Measurements from ENCODE around the gene GID8.

Gene GID8

DNA sequence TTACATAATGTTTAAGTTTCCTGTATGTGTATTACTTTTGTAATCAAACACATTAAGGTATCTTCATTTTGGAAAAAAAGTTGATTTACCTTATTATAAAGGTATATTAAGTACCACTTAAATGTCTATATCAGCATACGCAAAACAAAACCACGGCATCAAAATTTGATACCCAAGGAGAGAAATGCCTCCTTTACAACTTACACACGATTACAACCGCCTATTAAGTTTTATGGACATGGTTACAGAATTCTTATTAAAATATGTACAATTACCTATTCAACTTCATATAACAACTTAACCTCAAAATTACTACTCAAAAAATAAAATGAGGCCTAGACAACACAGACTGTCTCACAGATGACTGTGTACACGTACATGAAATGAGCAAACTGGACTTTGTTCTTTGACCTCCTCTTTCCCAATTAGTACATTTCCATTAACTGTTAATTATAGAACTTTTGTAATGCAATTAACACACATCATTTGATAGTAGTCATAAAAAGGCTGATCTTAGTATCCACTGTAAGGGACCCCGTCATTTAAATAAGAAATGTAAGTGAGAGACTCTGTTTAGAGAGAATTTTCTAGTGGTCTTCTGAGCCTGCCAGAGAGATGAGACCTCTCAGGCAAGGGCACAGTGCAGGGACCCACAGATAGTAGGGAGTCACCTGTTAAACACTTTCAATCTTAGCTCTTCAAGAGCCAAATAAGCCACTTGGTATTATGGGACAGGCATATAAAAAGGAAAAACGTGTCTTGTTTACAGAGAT lies 14.1 kb upstream of the GID8 start:
- DNase-seq, result no peak

DNA sequence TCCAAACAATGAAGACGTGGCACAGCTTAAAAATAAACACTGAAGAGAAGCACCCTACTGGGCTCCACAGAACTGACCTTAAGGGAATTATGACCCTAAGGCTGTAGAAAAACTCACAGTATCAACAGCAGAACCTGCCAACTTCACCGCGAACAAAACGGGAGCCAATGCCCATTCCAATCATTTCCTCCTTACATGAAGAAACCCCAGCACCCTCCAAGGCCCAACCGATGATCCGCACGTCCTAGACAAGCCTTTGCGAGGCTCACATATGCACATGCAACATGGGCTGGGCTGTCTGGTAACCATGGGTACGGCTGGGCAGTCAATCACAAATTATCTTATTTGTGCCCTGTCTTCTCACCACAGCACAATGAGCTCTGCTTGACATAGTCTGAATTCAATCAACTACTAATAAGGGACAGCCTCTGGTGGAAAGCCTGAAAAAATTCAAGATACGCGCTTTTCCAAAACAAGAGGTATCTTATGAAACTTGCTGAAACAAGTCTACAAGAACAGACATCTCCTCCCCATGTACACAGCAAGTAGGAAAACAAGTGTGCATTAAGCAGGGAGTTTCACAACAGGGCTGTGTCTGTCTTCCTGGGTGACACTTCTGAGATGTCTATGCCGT lies 13.4 kb upstream of the GID8 start:
- peak; percentile 67 for DNase-seq

DNA sequence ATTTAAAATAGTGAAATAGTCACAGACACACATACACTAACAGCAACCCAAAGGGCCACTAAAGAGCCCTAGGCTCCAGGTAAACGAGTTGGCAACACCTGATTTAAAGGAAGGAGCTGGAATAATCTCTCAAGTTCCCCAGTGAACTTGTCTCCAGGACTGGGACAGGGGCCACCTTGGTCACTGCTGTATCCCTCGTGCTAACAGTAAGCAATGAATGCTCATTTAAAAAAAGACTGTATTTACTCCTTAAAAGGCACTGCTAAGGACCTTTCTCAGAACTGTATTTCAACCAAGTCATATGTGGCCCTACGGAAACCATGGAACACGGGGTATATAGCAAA lies 12.9 kb upstream of the GID8 start:
- no peak for DNase-seq

DNA sequence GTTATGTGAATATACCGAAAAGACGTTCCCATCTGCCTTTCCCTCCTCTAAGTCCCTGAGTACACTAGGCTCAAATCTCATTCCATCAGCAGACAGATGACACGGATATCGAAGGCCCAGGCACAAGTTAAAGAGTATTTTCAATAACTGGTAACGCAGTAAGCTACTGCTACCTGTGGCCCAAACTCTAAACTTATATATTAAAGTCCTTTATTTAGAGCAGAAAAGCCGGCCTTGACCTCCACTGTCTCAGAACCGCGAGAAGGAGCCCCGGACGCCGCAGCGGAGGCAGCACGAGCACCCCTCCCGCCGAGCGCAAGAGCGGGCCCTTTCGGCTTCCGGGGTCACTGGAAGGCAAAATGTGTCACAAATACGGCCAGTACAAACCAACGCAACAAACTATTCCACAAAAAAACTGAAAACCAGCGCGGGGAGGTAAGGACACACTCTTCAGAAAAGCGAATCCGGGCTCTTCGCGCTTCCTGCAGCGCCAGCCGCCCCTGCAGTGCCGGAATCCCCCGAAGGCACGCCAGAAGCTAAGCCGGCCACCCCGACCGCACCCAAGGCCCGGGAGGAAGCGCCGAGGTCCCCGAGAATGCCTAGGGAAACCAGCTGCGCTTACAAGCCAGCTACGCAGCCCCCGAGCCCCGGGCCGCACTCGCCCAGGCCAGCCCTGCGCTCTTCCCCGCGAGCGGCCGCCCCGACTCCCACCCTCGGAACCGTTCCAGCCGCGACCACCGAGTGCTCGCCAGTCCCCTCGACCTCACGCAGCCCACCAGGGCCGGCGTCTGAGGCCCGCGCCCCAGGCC lies 12.3 kb upstream of the GID8 start:
- DNase-seq, result peak; percentile 44

DNA sequence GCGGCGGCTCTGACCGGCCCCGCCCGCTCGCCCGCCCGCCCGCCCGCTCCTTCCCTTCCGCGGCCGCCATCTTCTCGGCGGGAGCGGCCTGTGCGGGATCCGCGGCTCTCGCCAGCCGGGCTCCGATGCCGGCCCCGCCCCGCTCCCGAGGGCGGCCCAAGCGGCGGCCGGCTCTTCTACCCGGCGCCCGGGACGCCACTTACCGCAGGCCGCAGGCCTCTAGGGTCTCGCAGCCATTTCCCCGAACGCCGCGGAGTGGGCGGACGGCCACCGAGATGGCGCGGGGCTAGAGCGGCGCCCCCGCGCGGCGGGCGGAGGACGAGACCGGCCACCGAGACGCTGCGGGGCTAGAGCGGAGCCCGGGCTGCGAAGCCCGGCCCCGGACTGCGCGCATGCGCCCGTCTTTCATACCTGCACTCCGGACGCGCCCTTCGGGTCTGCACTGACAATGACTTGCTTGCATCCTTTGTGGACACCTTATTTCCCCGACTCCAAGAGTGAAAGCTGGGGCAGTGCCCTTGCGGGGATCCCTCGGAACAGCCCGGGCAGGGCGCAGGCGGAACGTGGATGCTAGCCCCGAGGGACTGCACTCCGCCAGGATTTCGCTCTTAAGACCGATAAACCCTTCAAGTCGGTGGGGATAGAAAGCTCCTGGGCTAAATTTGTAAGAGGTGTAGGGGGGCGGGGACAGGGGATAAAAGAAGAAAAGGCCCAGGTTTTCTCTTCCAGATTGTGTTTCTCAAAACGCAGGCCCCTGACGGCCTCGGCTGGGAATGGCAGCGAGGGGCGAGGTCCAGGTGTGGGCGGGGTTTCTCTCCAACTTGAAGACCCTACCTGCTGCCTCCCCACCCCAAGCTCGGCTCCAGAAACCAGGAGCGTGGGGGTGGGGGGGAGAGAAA lies 11.5 kb upstream of the GID8 start, which contains the start of gene DIDO1:
DIDO1 (minus strand) TSS at position 277 of the 899 bp plus-strand sequence.
- peak; percentile 83 for DNase-seq

- no peak for DNase-seq
Measured at GRCh38 chr20:62927128-62927705, 10.7 kb upstream of the GID8 start.

DNA sequence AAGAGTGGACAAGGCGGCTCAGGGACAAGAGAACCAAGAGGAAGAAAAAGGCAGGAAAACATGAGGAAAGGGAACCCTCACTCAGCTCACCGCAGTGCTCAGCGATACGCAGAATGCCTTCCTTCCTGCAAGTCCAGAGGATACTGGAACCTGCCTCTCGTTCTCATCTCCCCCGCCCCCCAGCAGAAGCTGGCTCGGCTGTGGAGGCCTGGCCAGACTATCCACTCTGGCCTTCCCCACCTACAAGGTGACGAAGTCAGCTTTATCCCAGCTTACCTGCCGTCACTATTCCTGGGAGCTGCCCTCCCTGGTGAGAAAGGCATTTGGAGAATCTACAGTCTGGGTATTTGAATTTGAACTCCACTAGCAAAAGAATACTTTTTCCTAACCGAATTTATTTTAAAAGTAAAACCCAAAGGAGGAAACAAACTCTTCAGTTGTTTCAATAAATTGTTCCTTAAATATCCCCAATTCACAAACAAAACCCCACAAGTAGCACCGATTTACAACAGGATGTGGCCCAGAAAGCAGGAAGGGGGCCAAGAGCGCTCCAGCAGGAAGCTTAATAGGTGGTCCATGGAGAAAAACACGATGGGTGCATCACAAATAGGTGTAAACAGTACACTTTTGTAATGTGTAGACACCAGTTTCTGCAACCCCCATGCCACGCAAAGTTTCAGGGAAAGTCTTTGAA lies 9.6 kb upstream of the GID8 start:
- no peak for DNase-seq

DNA sequence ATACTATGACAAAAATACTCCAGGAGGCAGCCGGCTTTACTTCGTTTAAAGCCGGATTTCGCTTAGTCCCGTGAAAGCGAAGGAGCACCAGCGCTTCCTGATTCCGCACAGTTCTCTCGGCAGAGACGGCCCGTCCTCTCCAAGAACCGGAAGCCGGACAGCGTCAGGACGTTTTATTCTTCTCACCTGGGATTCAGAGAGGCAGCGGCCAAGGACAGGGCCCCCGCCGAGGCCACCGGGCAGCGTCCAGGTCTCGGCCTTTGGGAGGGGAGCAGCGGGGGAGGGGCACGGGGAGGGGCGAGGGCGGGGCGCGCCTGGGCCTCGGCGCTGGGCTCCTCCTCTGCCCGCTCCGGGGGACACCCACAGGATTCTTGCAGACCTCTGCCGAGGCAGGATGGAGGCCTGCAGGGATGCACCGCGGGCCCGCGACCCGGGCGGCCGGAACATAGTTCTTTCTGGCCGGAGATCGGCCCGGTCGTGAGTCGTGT lies 8.9 kb upstream of the GID8 start:
- DNase-seq, result peak; percentile 51

- no peak for DNase-seq
Measured at GRCh38 chr20:62931464-62931863, 6.5 kb upstream of the GID8 start.

GRCh38 chr20:62933966-62934365 lies 4.0 kb upstream of the GID8 start:
- DNase-seq, result no peak

DNA sequence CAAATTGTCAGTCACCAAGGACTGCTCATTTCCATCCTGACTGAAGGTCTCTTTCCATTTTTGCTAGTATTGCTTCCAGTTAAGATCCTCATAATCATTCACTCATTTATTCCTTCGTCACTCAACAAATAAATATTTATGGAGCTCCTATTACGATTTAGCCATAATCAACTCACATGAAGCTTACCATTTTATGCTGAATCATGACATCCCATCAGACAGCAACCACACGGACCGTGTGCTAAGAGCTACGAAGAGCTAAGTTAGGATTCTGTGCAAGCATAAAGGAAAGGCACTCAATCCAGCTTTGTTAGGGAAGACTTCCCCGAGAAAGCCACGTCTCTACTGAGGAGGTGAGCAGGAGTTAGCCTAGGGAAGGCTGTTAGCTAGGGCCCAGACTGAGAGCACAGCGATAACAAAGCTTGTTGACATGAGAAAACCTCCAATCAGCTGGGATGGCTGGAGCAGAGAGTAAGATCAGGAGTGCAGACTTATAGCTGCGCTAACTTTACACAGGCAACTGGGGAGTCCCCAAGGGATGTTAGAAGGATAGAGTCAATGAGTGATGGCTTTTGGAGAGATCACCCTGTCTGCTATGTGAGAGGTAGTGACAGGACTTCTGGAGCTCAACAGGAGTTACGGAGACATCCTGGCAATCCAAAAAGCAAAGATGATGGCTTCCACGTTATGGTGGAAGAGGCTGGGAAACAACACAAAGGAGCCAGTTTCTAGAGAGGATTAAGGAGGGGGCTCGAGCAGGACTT lies 2.6 kb upstream of the GID8 start:
- DNase-seq, result peak; percentile 21

GRCh38 chr20:62935968-62936585 lies 1.9 kb upstream of the GID8 start:
- DNase-seq, result no peak

GRCh38 chr20:62937268-62938104 lies 461 bp upstream of the GID8 start:
- DNase-seq, result peak; percentile 95

DNA sequence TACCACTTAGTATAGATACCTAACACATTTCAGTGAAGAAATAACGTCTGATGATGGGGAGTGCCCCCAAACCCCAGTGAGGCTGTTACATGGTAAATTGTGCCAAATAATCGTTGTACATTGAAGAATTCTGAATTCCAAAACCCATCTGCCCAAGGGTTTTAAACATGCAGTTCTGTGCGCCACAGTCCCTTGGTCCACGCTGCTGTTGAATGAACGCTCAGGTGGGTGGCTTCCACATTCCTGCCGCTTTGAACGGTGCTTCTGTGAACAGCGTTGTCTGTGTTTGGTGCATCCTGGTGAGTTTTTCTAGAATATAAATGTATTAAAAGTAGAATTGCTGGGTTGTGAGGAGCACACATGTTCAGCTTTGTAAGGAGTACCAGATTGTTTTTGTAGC lies 2.9 kb downstream of the GID8 start:
- no peak for DNase-seq

DNA sequence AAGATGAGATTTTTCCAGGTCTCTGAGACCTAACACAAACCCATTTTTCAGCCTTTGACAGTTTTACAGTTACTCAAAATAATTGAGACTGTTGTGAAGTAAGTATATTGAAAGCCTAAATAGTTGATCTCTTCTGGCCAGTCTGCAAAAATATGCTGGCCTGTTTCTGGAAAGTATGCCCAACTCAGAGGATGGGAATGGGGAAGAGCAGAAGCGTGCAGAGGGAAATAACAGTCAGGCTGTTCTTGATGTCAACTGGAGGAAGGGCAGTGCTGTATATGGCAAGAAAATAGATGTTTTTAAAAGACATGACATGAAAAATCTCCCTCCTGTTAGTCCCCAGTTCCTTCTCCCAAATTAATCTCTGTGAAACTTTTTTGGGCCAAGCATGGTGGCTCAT lies 3.8 kb downstream of the GID8 start:
- DNase-seq, result no peak

GRCh38 chr20:62942456-62942855 lies 4.5 kb downstream of the GID8 start:
- no peak for DNase-seq

DNA sequence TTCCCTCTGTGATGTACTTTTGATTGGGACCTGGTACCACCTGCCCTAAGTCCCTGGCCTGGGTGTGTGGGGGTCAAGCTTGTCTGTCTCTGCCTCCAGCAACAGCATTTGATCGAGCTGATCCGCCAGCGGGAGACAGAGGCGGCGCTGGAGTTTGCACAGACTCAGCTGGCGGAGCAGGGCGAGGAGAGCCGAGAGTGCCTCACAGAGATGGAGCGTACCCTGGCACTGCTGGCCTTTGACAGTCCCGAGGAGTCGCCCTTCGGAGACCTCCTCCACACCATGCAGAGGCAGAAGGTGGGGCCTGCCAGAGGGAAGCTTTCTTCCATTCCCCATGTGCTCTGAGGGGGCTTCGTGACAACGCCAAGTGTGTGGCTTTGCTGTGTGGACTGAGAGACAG lies 5.4 kb downstream of the GID8 start:
- no peak for DNase-seq

DNA sequence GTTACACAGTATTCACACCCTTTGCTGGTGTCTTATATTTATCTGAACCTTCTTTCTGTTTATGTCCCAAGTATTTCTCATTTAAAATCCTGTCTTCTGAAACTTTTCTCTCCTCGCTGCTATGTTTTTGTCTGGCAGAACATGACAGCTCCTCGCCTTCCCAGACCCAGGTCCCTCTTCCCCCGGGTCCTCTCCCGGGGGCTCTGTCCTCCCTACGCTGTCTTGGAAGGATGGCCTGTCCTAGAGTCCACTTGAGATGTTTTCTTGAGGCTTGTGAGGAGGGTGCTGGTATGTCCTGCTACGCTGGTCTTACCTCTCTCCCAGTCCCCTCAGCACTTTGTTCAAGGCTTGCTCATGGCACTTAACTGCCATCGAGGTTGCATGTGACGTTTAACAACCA lies 6.2 kb downstream of the GID8 start:
- no peak for DNase-seq

GRCh38 chr20:62944746-62945145 lies 6.8 kb downstream of the GID8 start:
- DNase-seq, result no peak

Data from hematopoietic multipotent progenitor cell treated with erythropoietin and hydrocortisone succinate and interleukin-3 and kit ligand, for 8 days (in vitro differentiated cells).